ENCODE results near the gene RFC2. TPM values are rescaled to one million over a fixed set of nuclear protein-coding genes. Genes with fewer than 3 reads are reported as not detected.

The RFC2 gene
- total RNA-seq, 1 experiment from 2014 or later = 75.6 TPM

GRCh38 chr7:74218343-74218698, 35.9 kb downstream of the RFC2 start:
- ATAC-seq (no peak), DNase-seq (ENCODE audit: low read depth, low spot score) (no peak)
- Histone ChIP-seq H2AFZ (ENCODE audit: low read depth, low read length, poor library complexity, severe bottlenecking) (no peak overlapping the region), H3K9me3 (ENCODE audit: control insufficient read depth in 1 of 2, insufficient read depth in 1 of 2, low read depth in 1 of 2, low read length in 2 of 2) (no peaks in the 10 kb centered on the region), H3K9ac (ENCODE audit: low read length) (no peak overlapping the region), H3K79me2 (ENCODE audit: insufficient read depth, low read length) (no peaks in the 10 kb centered on the region), H3K4me1 (ENCODE audit: control insufficient read depth in 1 of 2, insufficient read depth in 2 of 2, low read length in 2 of 2) (peaks cover 3 to 18% of the 10 kb centered on the region in 2 experiments; a peak in 3 of 4 replicates), H3K36me3 (ENCODE audit: control insufficient read depth in 1 of 2, insufficient read depth in 2 of 2, low read length in 2 of 2) (no peaks in the 10 kb centered on the region), H3K27me3 (ENCODE audit: insufficient read depth, low read length) (no peaks in the 10 kb centered on the region), H3K27ac (ENCODE audit: low read depth, low read length) (no peak overlapping the region), H3K9me2 (ENCODE audit: insufficient read depth) (no peaks in the 10 kb centered on the region), H3K4me2 (ENCODE audit: low read length) (no peak overlapping the region), H4K20me1 (ENCODE audit: insufficient read depth) (no peaks in the 10 kb centered on the region), H3K4me3 (replicated peaks in 1 of 2; ENCODE audit: low read depth in 1 of 2, low read length in 2 of 2) (no peak overlapping the region)
- intact Hi-C loops (cut with micrococcal nuclease) = no loop called here
- POLR2A ChIA-PET = no interaction called here
- no peak for TF ChIP-seq CBX3 (IDR thresholded peaks at IDR 0.05; ENCODE audit: low read depth)
- no peak for TF ChIP-seq ZNF274 (IDR thresholded peaks at IDR 0.05; ENCODE audit: low read depth, low read length)
- TF ChIP-seq FOSL1 (IDR thresholded peaks at IDR 0.05; ENCODE audit: low read depth) = no peak
- TF ChIP-seq SP1 (IDR thresholded peaks at IDR 0.05; ENCODE audit: low read depth) = no peak
- TF ChIP-seq ELF1 (IDR thresholded peaks at IDR 0.05; ENCODE audit: borderline replicate concordance, low read depth) = no peak
- no peak for TF ChIP-seq POLR2AphosphoS5 (IDR thresholded peaks at IDR 0.05; ENCODE audit: low read depth, low read length)
- TF ChIP-seq JUND (IDR thresholded peaks at IDR 0.05) = no peak
- TF ChIP-seq CEBPB (IDR thresholded peaks at IDR 0.05; ENCODE audit: low read depth) = no peak
- TF ChIP-seq ZFX (IDR thresholded peaks at IDR 0.05) = no peak
- TF ChIP-seq EZH2phosphoT487 (IDR thresholded peaks at IDR 0.05; ENCODE audit: borderline replicate concordance) = no peak
- no peak for TF ChIP-seq MAX (IDR thresholded peaks at IDR 0.05)
- TF ChIP-seq, protein P1, sequence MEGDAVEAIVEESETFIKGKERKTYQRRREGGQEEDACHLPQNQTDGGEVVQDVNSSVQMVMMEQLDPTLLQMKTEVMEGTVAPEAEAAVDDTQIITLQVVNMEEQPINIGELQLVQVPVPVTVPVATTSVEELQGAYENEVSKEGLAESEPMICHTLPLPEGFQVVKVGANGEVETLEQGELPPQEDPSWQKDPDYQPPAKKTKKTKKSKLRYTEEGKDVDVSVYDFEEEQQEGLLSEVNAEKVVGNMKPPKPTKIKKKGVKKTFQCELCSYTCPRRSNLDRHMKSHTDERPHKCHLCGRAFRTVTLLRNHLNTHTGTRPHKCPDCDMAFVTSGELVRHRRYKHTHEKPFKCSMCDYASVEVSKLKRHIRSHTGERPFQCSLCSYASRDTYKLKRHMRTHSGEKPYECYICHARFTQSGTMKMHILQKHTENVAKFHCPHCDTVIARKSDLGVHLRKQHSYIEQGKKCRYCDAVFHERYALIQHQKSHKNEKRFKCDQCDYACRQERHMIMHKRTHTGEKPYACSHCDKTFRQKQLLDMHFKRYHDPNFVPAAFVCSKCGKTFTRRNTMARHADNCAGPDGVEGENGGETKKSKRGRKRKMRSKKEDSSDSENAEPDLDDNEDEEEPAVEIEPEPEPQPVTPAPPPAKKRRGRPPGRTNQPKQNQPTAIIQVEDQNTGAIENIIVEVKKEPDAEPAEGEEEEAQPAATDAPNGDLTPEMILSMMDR (IDR thresholded peaks at IDR 0.05 in 2 of 3, conservative IDR thresholded peaks at IDR 0.05 in 1 of 3; ENCODE audit: borderline replicate concordance in 1 of 3, insufficient read depth in 1 of 3, low read depth in 2 of 3, low read length in 2 of 3) = no peak
- TF ChIP-seq POLR2A (IDR thresholded peaks at IDR 0.05; ENCODE audit: borderline replicate concordance, extremely low read depth, insufficient read depth, insufficient read length) = no peak
- TF ChIP-seq, protein P2, sequence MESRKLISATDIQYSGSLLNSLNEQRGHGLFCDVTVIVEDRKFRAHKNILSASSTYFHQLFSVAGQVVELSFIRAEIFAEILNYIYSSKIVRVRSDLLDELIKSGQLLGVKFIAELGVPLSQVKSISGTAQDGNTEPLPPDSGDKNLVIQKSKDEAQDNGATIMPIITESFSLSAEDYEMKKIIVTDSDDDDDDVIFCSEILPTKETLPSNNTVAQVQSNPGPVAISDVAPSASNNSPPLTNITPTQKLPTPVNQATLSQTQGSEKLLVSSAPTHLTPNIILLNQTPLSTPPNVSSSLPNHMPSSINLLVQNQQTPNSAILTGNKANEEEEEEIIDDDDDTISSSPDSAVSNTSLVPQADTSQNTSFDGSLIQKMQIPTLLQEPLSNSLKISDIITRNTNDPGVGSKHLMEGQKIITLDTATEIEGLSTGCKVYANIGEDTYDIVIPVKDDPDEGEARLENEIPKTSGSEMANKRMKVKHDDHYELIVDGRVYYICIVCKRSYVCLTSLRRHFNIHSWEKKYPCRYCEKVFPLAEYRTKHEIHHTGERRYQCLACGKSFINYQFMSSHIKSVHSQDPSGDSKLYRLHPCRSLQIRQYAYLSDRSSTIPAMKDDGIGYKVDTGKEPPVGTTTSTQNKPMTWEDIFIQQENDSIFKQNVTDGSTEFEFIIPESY (IDR thresholded peaks at IDR 0.05; ENCODE audit: extremely low read depth, insufficient replicate concordance, low read length) = no peak
- TF ChIP-seq SRF (IDR thresholded peaks at IDR 0.05; ENCODE audit: low read depth) = no peak
- TF ChIP-seq SIN3A (IDR thresholded peaks at IDR 0.05; ENCODE audit: low read depth) = no peak
- TF ChIP-seq ATF3 (IDR thresholded peaks at IDR 0.05) = no peak
- TF ChIP-seq TCF7L2 (IDR thresholded peaks at IDR 0.05; ENCODE audit: borderline replicate concordance, extremely low read depth, insufficient read depth, insufficient read length) = no peak
- no peak for TF ChIP-seq REST (IDR thresholded peaks at IDR 0.05; ENCODE audit: low read depth)
- no TSS peak for BruUV-seq (replicated peaks)
- RAD21 ChIA-PET (ENCODE audit: low non-redundant PET in 1 of 2, low total read pairs in 2 of 2, uncharacterized antibody in 2 of 2, unreplicated experiment in 2 of 2) = no interaction called here
- CTCF ChIA-PET = interaction anchor here (2.1 kb wide), 1 partner anchor 12 kb away, joined by 8 read pairs; no protein-coding TSS in a partner anchor
